Transverse colon (tissue), 3 donors: ENCODE data around the gene NCOA3.

Experiments
- EP300 ChIP-seq: sonication (generic); formaldehyde crosslinking; IDR thresholded peaks from one replicate; pipeline ENCODE4 v1.6.1; 2017; ENCODE audit warnings: antibody characterized with exemption, low read depth
- POLR2A ChIP-seq: fragments of 450-650 bp; IDR thresholded peaks from one replicate; pipeline ENCODE4 v1.6.1; 2016; ENCODE audit warnings: antibody characterized with exemption, mild to moderate bottlenecking, moderate library complexity
- TF ChIP-seq, protein P1 (sequence below), 5 experiments: fragments of 200-600 bp in 3 of 5; fragments of 450-650 bp in 2 of 5; sonication (generic) in 3 of 5; IDR thresholded peaks; 1 replicate in 2 of 5; 2 replicates in 3 of 5; pipeline ENCODE4 v1.5.1; 2016 to 2017; ENCODE audit warnings: antibody characterized with exemption in 5 of 5, inconsistent platforms in 3 of 5, mild to moderate bottlenecking in 2 of 5, moderate library complexity in 1 of 5

DNA sequence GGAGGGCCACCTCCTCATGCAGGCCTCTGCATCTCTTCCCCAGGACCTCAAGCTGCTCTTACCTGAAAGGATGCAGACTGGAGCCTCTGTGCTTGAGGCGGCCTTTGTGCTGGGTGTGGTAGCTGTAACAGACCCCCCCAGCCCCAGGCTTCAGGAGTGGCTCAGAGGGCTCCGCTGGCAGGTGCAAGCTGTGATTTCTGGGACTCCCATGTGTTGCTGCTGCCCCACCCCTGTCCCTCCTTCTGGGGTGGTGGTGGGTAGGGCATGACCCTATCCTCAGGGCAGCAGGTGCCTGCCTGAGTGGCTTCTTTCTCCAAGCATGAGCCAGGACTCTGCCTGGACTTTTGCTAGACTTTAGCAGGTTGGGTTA lies 162.4 kb downstream of the NCOA3 start:
- TF ChIP-seq POLR2A (no peak), EP300 (no peak)
- TF ChIP-seq, protein P1, sequence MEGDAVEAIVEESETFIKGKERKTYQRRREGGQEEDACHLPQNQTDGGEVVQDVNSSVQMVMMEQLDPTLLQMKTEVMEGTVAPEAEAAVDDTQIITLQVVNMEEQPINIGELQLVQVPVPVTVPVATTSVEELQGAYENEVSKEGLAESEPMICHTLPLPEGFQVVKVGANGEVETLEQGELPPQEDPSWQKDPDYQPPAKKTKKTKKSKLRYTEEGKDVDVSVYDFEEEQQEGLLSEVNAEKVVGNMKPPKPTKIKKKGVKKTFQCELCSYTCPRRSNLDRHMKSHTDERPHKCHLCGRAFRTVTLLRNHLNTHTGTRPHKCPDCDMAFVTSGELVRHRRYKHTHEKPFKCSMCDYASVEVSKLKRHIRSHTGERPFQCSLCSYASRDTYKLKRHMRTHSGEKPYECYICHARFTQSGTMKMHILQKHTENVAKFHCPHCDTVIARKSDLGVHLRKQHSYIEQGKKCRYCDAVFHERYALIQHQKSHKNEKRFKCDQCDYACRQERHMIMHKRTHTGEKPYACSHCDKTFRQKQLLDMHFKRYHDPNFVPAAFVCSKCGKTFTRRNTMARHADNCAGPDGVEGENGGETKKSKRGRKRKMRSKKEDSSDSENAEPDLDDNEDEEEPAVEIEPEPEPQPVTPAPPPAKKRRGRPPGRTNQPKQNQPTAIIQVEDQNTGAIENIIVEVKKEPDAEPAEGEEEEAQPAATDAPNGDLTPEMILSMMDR (IDR thresholded peaks at IDR 0.05): peak in 1 of 5 experiments; percentile 1
